WTC11 (cell line): Measurements from ENCODE around the gene ERLEC1. TPM values are rescaled to one million over a fixed set of nuclear protein-coding genes. Genes with fewer than 3 reads are reported as not detected.
"Not testable (repeated sequence)": the region's sequence is repeated elsewhere in the genome, so short reads cannot be mapped to it uniquely, and the experiment has no call there.

Experiments used
- ATAC-seq: fragments of 200-7000 bp; cut with Tn5 transposase; 2 replicates; pipeline ENCODE4 v1.10.0; 2021; ENCODE audit warnings: mild to moderate bottlenecking, moderate library complexity
- CTCF ChIA-PET: fragments of 300-600 bp; sonication (Branson Sonifier 250); formaldehyde crosslinking; loops from one replicate; lab custom pipeline; 2021; ENCODE audit warnings: antibody characterized with exemption; lab: Charles Lee
- POLR2A ChIA-PET: fragments of 350-600 bp; sonication (Branson Sonifier 250); formaldehyde crosslinking; loops from one replicate; lab custom pipeline; 2021; ENCODE audit warnings: antibody characterized with exemption; lab: Charles Lee
- DNase-seq: peaks from one replicate; pipeline ENCODE4 v3.0.0; 2021; ENCODE audit warnings: low spot score
- H3K27ac Mint-ChIP-seq: 2 replicates; pipeline ENCODE4 v1.8.0; 2021; ENCODE audit warnings: mixed read lengths
- H3K27me3 Mint-ChIP-seq: 2 replicates; pipeline ENCODE4 v1.8.0; 2021; ENCODE audit warnings: low read depth, mild to moderate bottlenecking, moderate library complexity, mixed read lengths
- H3K36me3 Mint-ChIP-seq: 2 replicates; pipeline ENCODE4 v1.8.0; 2021; ENCODE audit warnings: mixed read lengths
- H3K4me1 Mint-ChIP-seq: 2 replicates; pipeline ENCODE4 v1.8.0; 2022; ENCODE audit warnings: mixed read lengths
- H3K4me3 Mint-ChIP-seq: 2 replicates; pipeline ENCODE4 v1.8.0; 2021; ENCODE audit warnings: mild to moderate bottlenecking, moderate library complexity, mixed read lengths
- H3K9me3 Mint-ChIP-seq: 2 replicates; pipeline ENCODE4 v1.8.0; 2021; ENCODE audit warnings: mixed read lengths
- CDX4 ChIP-seq: fragments of 250-450 bp; sonication (Bioruptor Pico); IDR thresholded peaks from 2 replicates; pipeline ENCODE4 v1.9.0; 2021; ENCODE audit warnings: moderate library complexity, mild to moderate bottlenecking, inconsistent platforms, borderline replicate concordance
- EMX1 ChIP-seq: fragments of 250-450 bp; sonication (Bioruptor Pico); IDR thresholded peaks from 2 replicates; pipeline ENCODE4 v1.8.0; 2021; ENCODE audit warnings: mild to moderate bottlenecking
- ERG ChIP-seq: fragments of 250-450 bp; sonication (Bioruptor Pico); IDR thresholded peaks from 2 replicates; pipeline ENCODE4 v1.8.0; 2021; ENCODE audit warnings: mild to moderate bottlenecking
- HMGXB4 ChIP-seq: sonication (generic); formaldehyde crosslinking; IDR thresholded peaks from 2 replicates; pipeline ENCODE4 v1.8.1; 2023; ENCODE audit warnings: mild to moderate bottlenecking, moderate library complexity, missing genetic modification reagents
- KAT7 ChIP-seq: sonication (generic); formaldehyde crosslinking; IDR thresholded peaks from 2 replicates; pipeline ENCODE4 v1.8.1; 2023; ENCODE audit warnings: missing genetic modification reagents, mild to moderate bottlenecking, borderline replicate concordance
- MYBL2 ChIP-seq: sonication (generic); formaldehyde crosslinking; IDR thresholded peaks from 2 replicates; pipeline ENCODE4 v1.8.1; 2023; ENCODE audit warnings: mild to moderate bottlenecking, moderate library complexity, missing genetic modification reagents
- NFE2L1 ChIP-seq: sonication (generic); formaldehyde crosslinking; IDR thresholded peaks from 2 replicates; pipeline ENCODE4 v1.8.1; 2023; ENCODE audit warnings: missing genetic modification reagents
- OVOL2 ChIP-seq: fragments of 250-450 bp; sonication (Bioruptor Pico); IDR thresholded peaks from 2 replicates; pipeline ENCODE4 v1.9.0; 2021; ENCODE audit warnings: mild to moderate bottlenecking, borderline replicate concordance
- PRDM15 ChIP-seq: sonication (generic); formaldehyde crosslinking; IDR thresholded peaks from 2 replicates; pipeline ENCODE4 v1.8.0; 2022; ENCODE audit warnings: missing genetic modification reagents
- PRRX2 ChIP-seq: fragments of 250-450 bp; sonication (Bioruptor Pico); IDR thresholded peaks from 2 replicates; pipeline ENCODE4 v1.8.0; 2021; ENCODE audit warnings: mild to moderate bottlenecking
- SMAD3 ChIP-seq: sonication (generic); formaldehyde crosslinking; IDR thresholded peaks from 2 replicates; pipeline ENCODE4 v1.8.0; 2022; ENCODE audit warnings: missing genetic modification reagents, mild to moderate bottlenecking, borderline replicate concordance
- TEAD4 ChIP-seq: sonication (generic); formaldehyde crosslinking; IDR thresholded peaks from 2 replicates; pipeline ENCODE4 v1.8.0; 2022; ENCODE audit warnings: mild to moderate bottlenecking, missing genetic modification reagents
- ZBTB21 ChIP-seq: sonication (generic); formaldehyde crosslinking; IDR thresholded peaks from 2 replicates; pipeline ENCODE4 v1.8.1; 2023; ENCODE audit warnings: mild to moderate bottlenecking, missing genetic modification reagents, borderline replicate concordance
- ZBTB43 ChIP-seq: sonication (generic); formaldehyde crosslinking; IDR thresholded peaks from 2 replicates; pipeline ENCODE4 v1.8.1; 2023; ENCODE audit warnings: mild to moderate bottlenecking, missing genetic modification reagents
- ZNF219 ChIP-seq: sonication (generic); formaldehyde crosslinking; IDR thresholded peaks from 2 replicates; pipeline ENCODE4 v1.8.0; 2023; ENCODE audit warnings: missing genetic modification reagents, mild to moderate bottlenecking, borderline replicate concordance
- ZNF396 ChIP-seq: fragments of 250-450 bp; sonication (Bioruptor Pico); IDR thresholded peaks from 2 replicates; pipeline ENCODE4 v1.8.0; 2021; ENCODE audit warnings: mild to moderate bottlenecking, moderate library complexity, borderline replicate concordance
- total RNA-seq: library from RNA; stranded (reverse); gene quantifications from 3 replicates; pipeline ENCODE4 v1.2.3, GENCODE V29; 2021

The ERLEC1 gene
- total RNA-seq, 1 experiment from 2014 or later, result 26.5 TPM

- DNase-seq (no peak), ATAC-seq (no peak)
- H3K4me1 Mint-ChIP-seq, result peaks cover 5% of the 10 kb centered on the region; the same call in 1 of the 2 replicates
- peaks cover 8% of the 10 kb centered on the region; the same call in 1 of the 2 replicates for H3K9me3 Mint-ChIP-seq
- POLR2A ChIA-PET, result no interaction called here
- no peak for TF ChIP-seq EMX1 (CRISPR knock-in tag)
- TF ChIP-seq KAT7 (CRISPR knock-in tag), result no peak
- CTCF ChIA-PET, result no interaction called here
- H3K36me3 Mint-ChIP-seq, result no peaks in the 10 kb centered on the region
- H3K27me3 Mint-ChIP-seq, result no peaks in the 10 kb centered on the region
- H3K27ac Mint-ChIP-seq, result no peak overlapping the region
- H3K4me3 Mint-ChIP-seq, result no peak overlapping the region
Observed at GRCh38 chr2:53840580-53840979, 53.7 kb downstream of the ERLEC1 start.

GRCh38 chr2:53841651-53842050 is 54.8 kb downstream of the ERLEC1 start:
- H3K4me3 Mint-ChIP-seq, POLR2A ChIA-PET, DNase-seq, H3K27ac Mint-ChIP-seq, H3K9me3 Mint-ChIP-seq, CTCF ChIA-PET, H3K36me3 Mint-ChIP-seq, H3K4me1 Mint-ChIP-seq, H3K27me3 Mint-ChIP-seq, ATAC-seq: not testable (repeated sequence)

GRCh38 chr2:53842891-53843290 is 56.0 kb downstream of the ERLEC1 start:
- TF ChIP-seq ERG (no peak), SMAD3 (CRISPR knock-in tag) (no peak), TEAD4 (no peak), OVOL2 (no peak), MYBL2 (CRISPR knock-in tag) (no peak), PRRX2 (CRISPR knock-in tag) (no peak), ZNF219 (CRISPR knock-in tag) (no peak), CDX4 (CRISPR knock-in tag) (no peak), ZBTB43 (no peak), HMGXB4 (CRISPR knock-in tag) (no peak), NFE2L1 (CRISPR knock-in tag) (no peak), ZBTB21 (CRISPR knock-in tag) (no peak), ZNF396 (CRISPR knock-in tag) (no peak), PRDM15 (CRISPR knock-in tag) (no peak)
- H3K27me3 Mint-ChIP-seq, result no peaks in the 10 kb centered on the region
- H3K36me3 Mint-ChIP-seq, result no peaks in the 10 kb centered on the region
- CTCF ChIA-PET, result no interaction called here
- H3K27ac Mint-ChIP-seq, result no peak overlapping the region
- ATAC-seq, result no peak
- DNase-seq, result no peak
- POLR2A ChIA-PET, result no interaction called here
- no peak overlapping the region for H3K4me3 Mint-ChIP-seq
- H3K4me1 Mint-ChIP-seq, result peaks cover 5% of the 10 kb centered on the region; the same call in 1 of the 2 replicates
- peaks cover 8% of the 10 kb centered on the region; the same call in 1 of the 2 replicates for H3K9me3 Mint-ChIP-seq
